Measurements from ENCODE around the gene NT5C2.

NT5C2 gene

DNA sequence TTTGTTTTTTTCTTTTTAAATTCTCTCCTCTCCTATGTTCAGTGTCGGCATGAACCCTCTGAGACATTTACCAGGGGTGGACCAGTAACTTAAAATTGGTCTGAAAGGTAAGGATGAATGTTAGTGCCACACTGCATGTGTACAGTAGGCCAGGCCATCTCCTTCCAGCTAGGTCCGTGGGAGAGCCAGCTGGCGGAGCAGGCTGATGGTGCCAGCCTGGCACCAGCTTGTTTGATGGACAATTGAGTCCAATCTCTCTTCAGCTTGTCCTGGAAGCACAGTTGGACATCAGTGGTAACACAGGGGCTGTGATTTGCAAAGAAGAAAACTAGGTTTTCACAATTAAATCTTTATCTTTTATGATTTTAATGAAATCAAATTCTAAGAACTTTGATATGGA lies 138.5 kb downstream of the NT5C2 start:
- no peak for DNase-seq

GRCh38 chr10:103053659-103054581 lies 139.2 kb downstream of the NT5C2 start:
- DNase-seq, result peak; percentile 74

DNA sequence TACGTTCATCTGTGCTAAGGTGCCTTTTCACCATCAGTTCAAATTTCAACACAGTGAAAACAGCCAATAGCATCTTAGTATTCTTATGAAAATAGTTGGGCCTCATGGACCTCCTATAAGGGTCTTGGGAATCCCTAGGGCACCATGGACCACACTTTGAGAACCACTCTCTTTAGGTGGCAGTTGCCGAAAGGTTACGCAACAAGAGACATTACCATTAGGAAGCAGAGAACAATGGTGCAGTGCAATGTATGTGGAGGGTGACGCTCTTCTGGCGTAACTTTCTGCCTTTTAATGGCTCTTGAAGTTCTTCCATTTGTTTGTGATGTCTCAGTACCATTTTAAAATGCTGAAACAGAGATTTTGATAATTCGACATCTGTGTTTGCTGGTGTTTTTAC lies 143.8 kb downstream of the NT5C2 start:
- no peak for DNase-seq

- no peak for DNase-seq
Observed at GRCh38 chr10:103047381-103047780, 145.7 kb downstream of the NT5C2 start.

DNA sequence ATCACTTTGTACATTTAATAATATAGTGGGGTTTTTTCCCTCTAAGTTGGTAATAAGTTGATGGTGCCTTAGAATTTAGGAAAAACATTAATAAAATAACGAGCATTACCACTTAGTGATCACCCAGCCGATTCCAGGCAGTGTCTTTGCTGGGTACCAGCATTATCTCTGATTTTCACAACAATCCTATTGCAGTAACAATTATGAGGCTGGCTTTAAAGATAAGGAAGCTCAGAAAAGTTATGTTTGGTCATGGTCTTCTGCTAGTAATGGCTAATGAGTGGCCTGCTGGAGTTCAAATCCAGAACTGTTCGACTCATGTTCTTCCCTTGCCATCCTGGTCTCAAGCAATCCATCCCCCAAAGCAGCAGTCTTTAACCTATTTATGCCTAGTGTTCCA lies 147.1 kb downstream of the NT5C2 start:
- DNase-seq, result no peak

DNA sequence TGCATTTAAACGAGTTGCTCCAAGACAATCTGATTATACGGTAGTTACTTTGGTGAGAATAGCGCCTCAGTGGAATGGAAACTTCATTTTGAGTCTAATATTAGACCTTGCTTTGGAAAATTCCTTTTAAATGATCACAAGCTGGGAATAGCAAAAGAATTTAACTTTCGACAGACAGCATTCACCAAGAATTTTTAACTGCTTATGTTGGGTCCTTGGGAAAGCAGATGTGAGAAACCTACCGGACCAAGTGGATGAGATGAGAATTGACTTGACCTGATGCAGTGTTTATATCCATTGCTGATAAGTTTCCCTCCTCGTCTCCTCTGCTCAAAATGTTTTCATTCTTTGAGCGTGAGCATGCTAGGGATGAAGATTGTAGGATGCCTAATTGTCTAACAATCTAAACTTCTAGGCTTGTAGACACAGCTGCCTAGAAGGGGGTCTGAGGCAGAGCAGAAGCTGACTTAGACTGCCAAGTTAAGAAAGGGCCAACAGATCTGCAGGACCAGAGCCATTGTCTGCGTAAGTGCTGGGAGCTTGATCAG lies 148.1 kb downstream of the NT5C2 start:
- no peak for DNase-seq

DNA sequence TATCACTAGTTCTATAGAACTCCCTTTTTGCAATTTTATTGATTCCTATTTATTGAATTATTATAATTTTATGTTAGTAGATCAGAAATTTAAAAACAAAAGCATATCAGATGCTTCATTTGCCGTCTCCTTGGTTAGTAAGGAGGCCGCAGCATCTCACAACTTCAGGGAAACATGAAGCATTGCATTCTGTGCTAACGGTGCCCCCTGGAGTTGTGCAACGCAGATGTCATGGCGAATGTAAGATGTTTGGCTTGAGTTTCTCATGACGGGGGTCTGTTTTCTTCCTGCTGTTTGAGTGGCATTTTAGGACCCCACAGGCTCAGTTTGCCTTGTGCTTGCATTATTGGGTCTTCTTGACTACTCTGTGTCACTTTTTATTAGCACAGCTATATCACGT lies 150.2 kb downstream of the NT5C2 start:
- no peak for DNase-seq

DNA sequence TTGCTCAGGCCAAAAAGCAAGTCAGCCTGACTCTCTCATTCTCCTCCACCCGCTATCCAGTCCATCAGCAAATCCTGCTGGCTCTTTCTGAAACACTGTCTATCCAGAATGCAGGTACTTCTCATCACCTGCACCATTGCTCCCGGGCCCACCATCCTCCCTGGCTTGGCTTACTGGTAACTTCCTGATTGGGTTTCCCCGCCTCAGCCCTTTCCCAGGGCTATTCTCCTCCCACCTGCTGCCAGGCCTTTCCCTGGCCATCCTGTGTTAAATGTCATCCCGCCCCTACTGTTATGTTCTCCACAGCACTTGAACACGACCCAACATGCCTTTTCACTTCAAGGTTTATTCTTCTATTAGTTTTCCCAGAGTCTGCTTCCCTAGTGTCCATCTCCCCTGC lies 150.9 kb downstream of the NT5C2 start:
- no peak for DNase-seq

- no peak for DNase-seq
Observed at GRCh38 chr10:103041391-103041790, 151.7 kb downstream of the NT5C2 start.

DNA sequence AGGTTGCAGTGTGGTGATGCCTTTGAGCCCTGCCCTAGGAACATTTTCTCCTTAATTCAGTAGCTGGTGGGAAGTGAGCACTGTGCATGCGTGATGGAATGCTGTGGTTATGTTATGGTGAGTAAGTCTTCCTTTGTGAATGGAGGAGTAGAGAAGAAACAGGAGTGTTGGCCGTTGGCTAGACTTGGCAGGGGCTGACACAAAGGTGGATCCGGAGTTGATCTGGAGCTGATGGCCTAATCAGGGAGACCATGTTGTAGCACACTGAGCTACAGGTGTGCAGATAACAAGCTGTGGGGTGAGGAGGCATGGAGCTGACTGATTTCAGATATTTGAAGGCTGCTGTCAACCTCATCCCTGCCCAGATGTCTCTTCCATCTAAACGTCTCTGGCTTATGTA lies 152.7 kb downstream of the NT5C2 start:
- DNase-seq, result no peak

- DNase-seq, result no peak
Observed at GRCh38 chr10:103038570-103038969, 154.5 kb downstream of the NT5C2 start.
